HG03460 (cell line): Measurements from ENCODE around the gene PAFAH1B2.

Experiments
- ATAC-seq: cut with Tn5 transposase; IDR thresholded peaks from one replicate; pipeline ENCODE4 v1.9.1; 2021; ENCODE audit not compliant: unreplicated experiment

Gene PAFAH1B2

GRCh38 chr11:117187799-117188481 is 43.9 kb downstream of the PAFAH1B2 start:
- ATAC-seq = no peak

GRCh38 chr11:117188620-117189081 is 44.6 kb downstream of the PAFAH1B2 start:
- no peak for ATAC-seq

GRCh38 chr11:117189191-117189940 is 45.3 kb downstream of the PAFAH1B2 start:
- peak; percentile 59 for ATAC-seq

GRCh38 chr11:117189941-117190544 is 46.0 kb downstream of the PAFAH1B2 start:
- ATAC-seq = no peak

- ATAC-seq = no peak
Measured at GRCh38 chr11:117191680-117192400, 47.8 kb downstream of the PAFAH1B2 start.

GRCh38 chr11:117192401-117192875 is 48.4 kb downstream of the PAFAH1B2 start:
- ATAC-seq = no peak

- ATAC-seq = no peak
Measured at GRCh38 chr11:117193130-117194020, 49.3 kb downstream of the PAFAH1B2 start.

GRCh38 chr11:117194267-117194666 is 50.2 kb downstream of the PAFAH1B2 start:
- ATAC-seq = no peak

- ATAC-seq = no peak
Measured at GRCh38 chr11:117195258-117195657, 51.2 kb downstream of the PAFAH1B2 start.

- no peak for ATAC-seq
Measured at GRCh38 chr11:117195761-117196160, 51.7 kb downstream of the PAFAH1B2 start.

GRCh38 chr11:117197006-117197405 is 52.9 kb downstream of the PAFAH1B2 start:
- no peak for ATAC-seq

- no peak for ATAC-seq
Measured at GRCh38 chr11:117197516-117198456, 53.7 kb downstream of the PAFAH1B2 start.

GRCh38 chr11:117198613-117199012 is 54.5 kb downstream of the PAFAH1B2 start:
- ATAC-seq = no peak

GRCh38 chr11:117199053-117199915 is 55.2 kb downstream of the PAFAH1B2 start, which contains the start of gene TAGLN:
Gene TAGLN, plus strand, starts transcription at chr11:117199370. Its CDS starts 3,644 bp downstream, at chr11:117203014.
- ATAC-seq = no peak

- no peak for ATAC-seq
Measured at GRCh38 chr11:117199916-117200812, 56.1 kb downstream of the PAFAH1B2 start.

GRCh38 chr11:117200813-117201657 is 56.9 kb downstream of the PAFAH1B2 start:
- no peak for ATAC-seq
